H1 (cell line): ENCODE measurements around the gene BAIAP2L2. TPM values are rescaled to one million over a fixed set of nuclear protein-coding genes. Genes with fewer than 3 reads are reported as not detected.

Source experiments
- CTCF ChIA-PET: fragments of 300-600 bp; sonication (Branson Sonifier 250); formaldehyde crosslinking; loops from one replicate; lab custom pipeline; 2021; ENCODE audit not compliant: partially characterized antibody; lab: Charles Lee
- POLR2A ChIA-PET: fragments of 300-600 bp; sonication (Branson Sonifier 250); formaldehyde crosslinking; loops from one replicate; lab custom pipeline; 2021; ENCODE audit warnings: inconsistent platforms; ENCODE audit not compliant: partially characterized antibody; lab: Charles Lee
- DNase-seq, 2 experiments: peaks; one replicate each; pipeline versions ENCODE4 v3.0.0 to v3.0.0-alpha.2; 2010 to 2022; ENCODE audit warnings: low spot score in 2 of 2, low read depth in 1 of 2, mixed read lengths in 1 of 2
- FAIRE-seq: peaks from 2 replicates; lab custom pipeline; 2011; peaks lifted over from hg19 to GRCh38; lab: Jason Lieb, UNC
- H2AFZ ChIP-seq: 2 replicates; pipeline ENCODE4 v1.8.1; 2012; ENCODE audit warnings: low read length, inconsistent platforms
- H2AK5ac ChIP-seq: 2 replicates; pipeline ENCODE4 v1.6.1; 2013; ENCODE audit warnings: low read depth, low read length
- H2BK120ac ChIP-seq: replicated peaks from 2 replicates; pipeline ENCODE3; 2013; ENCODE audit warnings: low read depth, low read length, inconsistent platforms
- H2BK12ac ChIP-seq: 2 replicates; pipeline ENCODE4 v1.6.1; 2013; ENCODE audit warnings: low read depth, low read length
- H2BK15ac ChIP-seq: 2 replicates; pipeline ENCODE4 v1.6.1; 2013; ENCODE audit warnings: low read length
- H2BK20ac ChIP-seq: 2 replicates; pipeline ENCODE4 v1.6.1; 2013; ENCODE audit warnings: low read length
- H2BK5ac ChIP-seq: 2 replicates; pipeline ENCODE4 v1.6.1; 2013; ENCODE audit warnings: low read depth, low read length
- H3K14ac ChIP-seq: 2 replicates; pipeline ENCODE4 v1.6.1; 2013; ENCODE audit warnings: inconsistent platforms; ENCODE audit not compliant: insufficient read length
- H3K18ac ChIP-seq: 2 replicates; pipeline ENCODE4 v1.6.1; 2013; ENCODE audit warnings: low read length; ENCODE audit errors: extremely low read depth
- H3K23ac ChIP-seq: 2 replicates; pipeline ENCODE4 v1.6.1; 2013; ENCODE audit warnings: inconsistent platforms; ENCODE audit not compliant: insufficient read length
- H3K23me2 ChIP-seq: 2 replicates; pipeline ENCODE4 v1.6.1; 2013; ENCODE audit warnings: low read depth, low read length
- H3K27ac ChIP-seq: 2 replicates; pipeline ENCODE4 v1.6.1; 2011; ENCODE audit warnings: low read depth, low read length, inconsistent platforms
- H3K27me3 ChIP-seq, 4 experiments: replicated peaks in 1 of 4; 1 replicate in 1 of 4; 2 replicates in 3 of 4; pipeline versions ENCODE4 v1.6.1 to v1.8.1; 2011 to 2013; ENCODE audit warnings: low read length in 3 of 4, mild to moderate bottlenecking in 3 of 4, inconsistent platforms in 2 of 4, mixed read lengths in 2 of 4, moderate library complexity in 1 of 4; ENCODE audit not compliant: control insufficient read depth in 3 of 4, insufficient read depth in 3 of 4; ENCODE audit errors: extremely low read depth in 1 of 4
- H3K36me3 ChIP-seq, 4 experiments: 2 replicates each; pipeline versions ENCODE4 v1.6.1 to v1.8.1; 2011 to 2013; ENCODE audit warnings: mild to moderate bottlenecking in 4 of 4, low read length in 3 of 4, moderate library complexity in 2 of 4, control low read depth in 1 of 4, inconsistent platforms in 1 of 4; ENCODE audit not compliant: insufficient read depth in 4 of 4, control insufficient read depth in 2 of 4
- H3K4ac ChIP-seq: replicated peaks from 2 replicates; pipeline ENCODE3; 2013; ENCODE audit warnings: low read length, low read depth, mixed read lengths, inconsistent platforms; ENCODE audit not compliant: insufficient read length
- H3K4me1 ChIP-seq, 4 experiments: replicated peaks in 1 of 4; 1 replicate in 1 of 4; 2 replicates in 3 of 4; pipeline versions ENCODE4 v1.6.1 to v1.8.1; 2011 to 2013; ENCODE audit warnings: low read length in 3 of 4, inconsistent platforms in 2 of 4, mixed read lengths in 1 of 4; ENCODE audit not compliant: insufficient read depth in 4 of 4, control insufficient read depth in 3 of 4
- H3K4me2 ChIP-seq, 2 experiments: 2 replicates each; pipeline versions ENCODE4 v1.6.1 to v1.8.1; 2011 to 2013; ENCODE audit warnings: low read depth in 2 of 2, low read length in 2 of 2, control low read depth in 1 of 2, inconsistent platforms in 1 of 2, mild to moderate bottlenecking in 1 of 2; ENCODE audit not compliant: insufficient read depth in 1 of 2
- H3K4me3 ChIP-seq, 4 experiments: fragments of 200-600, 300-600 bp in 1 of 4; sonication (generic), shearing (Covaris generic), sonication (Bioruptor Twin) in 1 of 4; 2 replicates each; pipeline versions ENCODE4 v1.5.1 to v1.8.1; 2011 to 2016; ENCODE audit warnings: low read length in 4 of 4, low read depth in 3 of 4, control low read depth in 2 of 4, inconsistent platforms in 2 of 4, mild to moderate bottlenecking in 2 of 4, mixed read lengths in 1 of 4, moderate library complexity in 1 of 4; ENCODE audit not compliant: insufficient read depth in 2 of 4; ENCODE audit errors: extremely low read depth in 1 of 4
- H3K56ac ChIP-seq: replicated peaks from 2 replicates; pipeline ENCODE3; 2013; ENCODE audit warnings: low read depth, mild to moderate bottlenecking, mixed read lengths, low read length, inconsistent platforms; ENCODE audit not compliant: insufficient read length
- H3K79me1 ChIP-seq: 2 replicates; pipeline ENCODE4 v1.6.1; 2013; ENCODE audit warnings: low read depth, low read length, control low read depth
- H3K79me2 ChIP-seq, 2 experiments: 2 replicates each; pipeline versions ENCODE4 v1.6.1 to v1.8.1; 2012 to 2013; ENCODE audit warnings: low read length in 2 of 2, mild to moderate bottlenecking in 2 of 2, inconsistent platforms in 1 of 2; ENCODE audit not compliant: insufficient read depth in 2 of 2, control insufficient read depth in 1 of 2
- H3K9ac ChIP-seq, 4 experiments: replicated peaks in 1 of 4; 1 replicate in 1 of 4; 2 replicates in 3 of 4; pipeline versions ENCODE4 v1.6.1 to v1.8.1; 2011 to 2013; ENCODE audit warnings: low read depth in 3 of 4, low read length in 3 of 4, control low read depth in 2 of 4, mild to moderate bottlenecking in 2 of 4, moderate library complexity in 2 of 4, inconsistent platforms in 1 of 4; ENCODE audit errors: extremely low read depth in 1 of 4
- H3K9me3 ChIP-seq, 2 experiments: 2 replicates each; pipeline versions ENCODE4 v1.6.1 to v1.8.1; 2012 to 2013; ENCODE audit warnings: mild to moderate bottlenecking in 2 of 2, moderate library complexity in 2 of 2, control low read depth in 1 of 2, inconsistent platforms in 1 of 2, low read depth in 1 of 2, low read length in 1 of 2, mixed read lengths in 1 of 2; ENCODE audit not compliant: insufficient read depth in 2 of 2
- H4K20me1 ChIP-seq, 2 experiments: replicated peaks in 1 of 2; 2 replicates each; pipeline versions ENCODE3 to v1.8.1; 2011 to 2013; ENCODE audit warnings: inconsistent platforms in 2 of 2, low read length in 2 of 2, mild to moderate bottlenecking in 1 of 2; ENCODE audit not compliant: insufficient read depth in 2 of 2, control insufficient read depth in 1 of 2
- H4K5ac ChIP-seq: 2 replicates; pipeline ENCODE4 v1.6.1; 2013; ENCODE audit warnings: low read length, low read depth, mixed read lengths, inconsistent platforms; ENCODE audit not compliant: insufficient read length
- H4K8ac ChIP-seq: 2 replicates; pipeline ENCODE4 v1.8.0; 2013; ENCODE audit warnings: mild to moderate bottlenecking, moderate library complexity, low read length, inconsistent platforms; ENCODE audit not compliant: insufficient read depth; ENCODE audit errors: extremely low read depth
- H4K91ac ChIP-seq: replicated peaks from 2 replicates; pipeline ENCODE3; 2013; ENCODE audit warnings: low read length, mixed read lengths, inconsistent platforms; ENCODE audit not compliant: insufficient read length
- ATF3 ChIP-seq: IDR thresholded peaks from 2 replicates; pipeline ENCODE4 v1.6.1; 2011; ENCODE audit warnings: low read depth, mild to moderate bottlenecking, low read length; ENCODE audit not compliant: insufficient read depth
- BRCA1 ChIP-seq: IDR thresholded peaks from 2 replicates; pipeline ENCODE4 v1.6.1; 2012; ENCODE audit warnings: low read depth, low read length, improper control_type of control experiment
- CEBPB ChIP-seq: IDR thresholded peaks from 2 replicates; pipeline ENCODE4 v1.6.1; 2012; ENCODE audit warnings: low read depth, low read length
- NANOG ChIP-seq: IDR thresholded peaks from 2 replicates; pipeline ENCODE4 v1.6.1; 2011; ENCODE audit warnings: low read length, low read depth, mild to moderate bottlenecking, inconsistent platforms; ENCODE audit not compliant: insufficient read depth, poor library complexity, severe bottlenecking
- POU5F1 ChIP-seq: IDR thresholded peaks from 2 replicates; pipeline ENCODE4 v1.6.1; 2011; ENCODE audit warnings: low read depth, mild to moderate bottlenecking, low read length, moderate library complexity
- RNF2 ChIP-seq: fragments of 200-900, 300-1000 bp; sonication (generic); IDR thresholded peaks from 2 replicates; pipeline ENCODE4 v1.7.1; 2016; ENCODE audit warnings: borderline replicate concordance, low read depth, mild to moderate bottlenecking, antibody characterized with exemption, low read length; ENCODE audit not compliant: poor library complexity, severe bottlenecking; ENCODE audit errors: missing control alignments
- SAP30 ChIP-seq: fragments of 300-600 bp; sonication (generic); IDR thresholded peaks from 2 replicates; pipeline ENCODE4 v1.7.1; 2012; ENCODE audit warnings: low read length, moderate library complexity, mild to moderate bottlenecking, inconsistent platforms; ENCODE audit not compliant: insufficient read depth, insufficient replicate concordance
- SP1 ChIP-seq: IDR thresholded peaks from 2 replicates; pipeline ENCODE4 v1.6.1; 2011; ENCODE audit warnings: low read depth, low read length
- SP2 ChIP-seq: IDR thresholded peaks from 2 replicates; pipeline ENCODE4 v1.6.1; 2012; ENCODE audit warnings: mild to moderate bottlenecking, low read length, inconsistent platforms
- TCF12 ChIP-seq: IDR thresholded peaks from 2 replicates; pipeline ENCODE4 v1.6.1; 2011; ENCODE audit warnings: low read depth, mild to moderate bottlenecking, low read length
- YY1 ChIP-seq: IDR thresholded peaks from 2 replicates; pipeline ENCODE4 v1.6.1; 2011; ENCODE audit warnings: low read depth, mild to moderate bottlenecking, low read length
- WGBS, 2 experiments: shearing (Covaris generic) in 1 of 2; methylation state at CpG; one replicate each; pipeline versions ENCODE4 v1.1.6 to v1.1.7; 2013 to 2015; ENCODE audit warnings: low lambda C conversion rate in 2 of 2, mixed read lengths in 2 of 2, inconsistent platforms in 1 of 2, low coverage in 1 of 2, missing lambda C conversion rate in 1 of 2; ENCODE audit not compliant: insufficient replicate concordance in 2 of 2, insufficient coverage in 1 of 2, insufficient read length in 1 of 2; ENCODE audit errors: extremely low coverage in 1 of 2, missing lambda C conversion rate in 1 of 2; 5-methylcytosine and 5-hydroxymethylcytosine counted together
- polyA plus RNA-seq, 7 experiments: library from polyadenylated mRNA; depleted of rRNA in 3 of 7; stranded (reverse) in 5 of 7; unstranded in 2 of 7; fragments of >200 nt in 5 of 7; fragments of 200-250 nt in 2 of 7; gene quantifications; 1 replicate in 5 of 7; 2 replicates in 1 of 7; 4 replicates in 1 of 7; pipeline versions ENCODE4 v1.2.1 to v1.2.3, GENCODE V29; 2011 to 2013; ENCODE audit warnings: missing spikeins in 2 of 7, mixed read lengths in 2 of 7
- total RNA-seq: library from RNA; stranded (reverse); fragmentation: NEBNext Ultra II Directional; extraction: Animal tissue kit (Norgen Biotek cat#: 25700); gene quantifications from 2 replicates; pipeline ENCODE4 v1.2.1, GENCODE V29; 2021

Gene BAIAP2L2
- total and polyA plus RNA-seq, 2 of the 8 experiments (the other 6 are each of a cell fraction or from before 2014, with no cell fraction given): 5.4 to 10.0 TPM

- Histone ChIP-seq H3K9me3 (no peaks in the 10 kb centered on the region), H3K79me2 (no peaks in the 10 kb centered on the region), H2BK5ac (no peak overlapping the region), H3K23me2 (peaks cover 1% of the 10 kb centered on the region; the same call in 1 of the 2 replicates), H3K4me1 (peaks cover 0 to 7% (median under 1%) of the 10 kb centered on the region in 4 experiments; a peak in 5 of 7 replicates), H4K91ac (no peak overlapping the region), H4K5ac (no peak overlapping the region), H2BK15ac (no peak overlapping the region), H3K23ac (no peak overlapping the region), H3K18ac (no peak overlapping the region), H3K9ac (no peak overlapping the region), H4K20me1 (no peaks in the 10 kb centered on the region), H4K8ac (no peak overlapping the region), H3K79me1 (no peaks in the 10 kb centered on the region), H3K4me2 (no peak overlapping the region), H2AFZ (no peak overlapping the region), H2BK120ac (no peak overlapping the region), H2AK5ac (no peak overlapping the region), H3K27ac (no peak overlapping the region), H3K56ac (no peak overlapping the region), H3K14ac (no peak overlapping the region), H2BK20ac (no peak overlapping the region), H2BK12ac (no peak overlapping the region), H3K36me3 (no peaks in the 10 kb centered on the region), H3K4ac (no peak overlapping the region), H3K27me3 (no peaks in the 10 kb centered on the region), H3K4me3 (no peak overlapping the region)
- 87% methylated on average over 8 of the region's 8 CpGs; no CpG with 5 or more reads in 1 of the 2 experiments for WGBS, 2 experiments
- TF ChIP-seq YY1: no peak
- no peak for TF ChIP-seq CEBPB
- no peak for TF ChIP-seq BRCA1
- TF ChIP-seq POU5F1: no peak
- TF ChIP-seq SP1: no peak
- TF ChIP-seq ATF3: no peak
- TF ChIP-seq RNF2: no peak
- TF ChIP-seq SAP30: no peak
- TF ChIP-seq TCF12: no peak
- TF ChIP-seq NANOG: no peak
- TF ChIP-seq SP2: no peak
- DNase-seq (no peak), FAIRE-seq (no peak)
- ChIA-PET CTCF (interaction anchor here (0.7 to 3.0 kb wide), 12 partner anchors 9 to 99 kb away, joined by 3 to 23 read pairs (median 4); no protein-coding TSS in a partner anchor), POLR2A (no interaction called here)
Observed at GRCh38 chr22:38151126-38151500, 40.6 kb upstream of the BAIAP2L2 start.
